HUES6 (cell line): ENCODE results near the gene ANGPTL4.
"Not testable (repeated sequence)": the region's sequence is repeated elsewhere in the genome, so short reads cannot be mapped to it uniquely, and the experiment has no call there.

Experiments
- H3K27ac ChIP-seq: 2 replicates; pipeline ENCODE4 v1.7.0; 2013; ENCODE audit warnings: low read depth, mild to moderate bottlenecking, low read length, inconsistent platforms
- H3K27me3 ChIP-seq: 2 replicates; pipeline ENCODE4 v1.6.1; 2013; ENCODE audit warnings: low read length; ENCODE audit not compliant: control insufficient read depth, insufficient read depth
- H3K36me3 ChIP-seq: 2 replicates; pipeline ENCODE4 v1.6.1; 2013; ENCODE audit warnings: low read length; ENCODE audit not compliant: control insufficient read depth, insufficient read depth
- H3K4me1 ChIP-seq: 2 replicates; pipeline ENCODE4 v1.6.1; 2013; ENCODE audit warnings: low read length; ENCODE audit not compliant: control insufficient read depth, insufficient read depth
- H3K4me3 ChIP-seq: 2 replicates; pipeline ENCODE4 v1.5.1; 2013; ENCODE audit warnings: low read depth, low read length
- H3K9ac ChIP-seq: one replicate; pipeline ENCODE4 v1.6.1; 2013; ENCODE audit warnings: mild to moderate bottlenecking, low read length
- H3K9me3 ChIP-seq: 2 replicates; pipeline ENCODE4 v1.6.1; 2013; ENCODE audit warnings: low read depth, low read length; ENCODE audit not compliant: control insufficient read depth, insufficient read depth

The ANGPTL4 gene

DNA sequence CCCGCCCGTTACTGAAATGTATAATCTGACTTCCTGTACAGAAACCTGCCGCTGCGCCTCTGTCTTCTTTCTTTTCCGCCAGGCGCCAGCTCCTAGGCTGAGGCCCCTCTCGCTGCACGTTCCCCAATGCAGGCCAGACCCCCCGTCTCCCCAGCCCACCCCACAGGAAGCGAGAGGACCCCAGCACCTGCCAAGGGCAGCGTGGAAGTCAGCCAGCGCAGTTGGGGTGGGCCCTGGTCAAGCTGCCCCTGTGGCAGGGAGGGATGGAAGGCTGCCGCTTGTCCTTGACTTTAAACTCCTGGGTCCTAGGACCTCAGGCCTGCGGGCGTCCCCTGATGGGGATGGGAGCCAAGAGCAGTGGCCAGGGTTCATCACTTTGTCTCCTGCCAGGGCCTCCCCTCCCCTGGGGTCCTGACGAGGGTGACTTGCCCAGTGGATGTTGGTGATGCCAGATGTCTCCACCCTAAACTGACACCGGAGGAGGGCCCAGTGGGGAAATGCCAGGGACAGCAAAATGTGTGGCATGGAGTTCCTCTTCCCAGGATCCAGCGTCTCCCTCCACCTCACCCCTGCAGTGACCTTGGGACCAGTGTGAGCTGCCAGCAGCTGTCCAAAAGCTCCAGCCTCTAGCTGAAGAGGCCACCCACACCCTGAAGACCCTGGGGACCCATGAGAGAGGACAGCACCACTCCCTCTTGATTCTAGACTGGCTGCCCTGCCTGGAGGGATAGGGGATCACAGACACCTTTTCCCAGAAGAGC, 40.6 kb downstream of the ANGPTL4 start:
- Histone ChIP-seq H3K9me3 (no peaks in the 10 kb centered on the region), H3K4me3 (no peak overlapping the region), H3K9ac (no peak overlapping the region), H3K36me3 (peaks cover 38% of the 10 kb centered on the region), H3K27ac (no peak overlapping the region), H3K27me3 (no peaks in the 10 kb centered on the region), H3K4me1 (no peaks in the 10 kb centered on the region)

DNA sequence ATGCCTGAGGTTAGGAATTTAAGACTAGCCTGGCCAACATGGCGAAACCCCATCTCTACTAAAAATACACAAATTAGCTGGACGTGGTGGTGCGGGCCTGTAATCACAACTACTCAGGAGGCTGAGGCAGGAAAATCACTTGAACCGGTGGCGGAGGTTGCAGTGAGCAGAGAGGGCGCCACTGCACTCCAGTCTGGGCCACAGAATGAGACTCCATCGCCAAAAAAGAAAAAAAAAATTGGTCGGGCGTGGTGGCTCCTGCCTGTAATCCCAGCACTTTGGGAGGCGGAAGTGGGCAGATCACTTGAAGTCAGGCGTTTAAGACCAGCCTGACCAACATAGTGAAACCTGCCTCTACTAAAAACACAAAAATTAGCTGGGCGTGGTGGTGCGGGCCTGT, 46.8 kb downstream of the ANGPTL4 start:
- H3K36me3 ChIP-seq, H3K4me1 ChIP-seq, H3K27me3 ChIP-seq, H3K9me3 ChIP-seq, H3K4me3 ChIP-seq, H3K27ac ChIP-seq, H3K9ac ChIP-seq: not testable (repeated sequence)

GRCh38 chr19:8412783-8413628, 49.1 kb downstream of the ANGPTL4 start, which contains the start of gene MARCHF2:
TSS of gene MARCHF2 (plus strand) at chr19:8413305. CDS start at chr19:8421841, 8,536 bp downstream.
- Histone ChIP-seq H3K9ac (peak within 1 kb of the TSS; percentile 49), H3K4me1 (peaks cover 5% of the 10 kb centered on the region), H3K36me3 (no peaks in the 10 kb centered on the region), H3K9me3 (no peaks in the 10 kb centered on the region), H3K4me3 (peak within 1 kb of the TSS; percentile 86), H3K27ac (no peak within 1 kb of the TSS), H3K27me3 (no peaks in the 10 kb centered on the region)

- Histone ChIP-seq H3K9ac (peak overlapping the region; percentile 49), H3K36me3 (no peaks in the 10 kb centered on the region), H3K4me1 (peaks cover 11% of the 10 kb centered on the region), H3K27ac (no peak overlapping the region), H3K4me3 (peak overlapping the region; percentile 86), H3K9me3 (no peaks in the 10 kb centered on the region), H3K27me3 (no peaks in the 10 kb centered on the region)
Observed at GRCh38 chr19:8413629-8413995, 49.7 kb downstream of the ANGPTL4 start.

DNA sequence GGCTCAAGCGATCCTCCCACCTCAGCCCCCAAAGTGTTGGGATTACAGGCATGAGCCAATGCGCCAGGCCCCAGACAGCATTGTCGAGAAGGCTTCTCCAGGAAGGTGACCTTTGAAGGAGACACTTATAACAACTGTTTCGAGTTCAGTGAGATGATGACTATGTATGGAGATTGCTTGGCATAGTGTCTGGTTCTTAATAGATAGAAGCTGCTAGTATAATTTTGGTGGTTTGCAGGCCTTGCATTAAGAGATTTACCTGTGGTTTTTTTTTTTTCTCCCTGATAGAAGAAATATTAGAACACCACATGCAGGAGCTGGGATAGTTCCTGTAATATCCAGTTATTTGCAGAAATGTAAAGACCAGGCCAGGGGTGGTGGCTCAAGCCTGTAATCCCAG, 52.8 kb downstream of the ANGPTL4 start:
- H3K4me1 ChIP-seq, result peaks cover 12% of the 10 kb centered on the region
- no peaks in the 10 kb centered on the region for H3K27me3 ChIP-seq

GRCh38 chr19:8421484-8422461, 57.8 kb downstream of the ANGPTL4 start:
- Histone ChIP-seq H3K36me3 (peaks cover 3% of the 10 kb centered on the region; the same call in 1 of the 2 replicates), H3K9me3 (no peaks in the 10 kb centered on the region), H3K27ac (no peak overlapping the region), H3K27me3 (no peaks in the 10 kb centered on the region), H3K4me1 (peaks cover 18% of the 10 kb centered on the region), H3K4me3 (no peak overlapping the region), H3K9ac (no peak overlapping the region)

More for the DNA sequence above, 52.8 kb downstream of the ANGPTL4 start:
- H3K9me3 ChIP-seq, result no peaks in the 10 kb centered on the region
- no peak overlapping the region for H3K4me3 ChIP-seq
- no peak overlapping the region for H3K27ac ChIP-seq
- no peak overlapping the region for H3K9ac ChIP-seq
- H3K36me3 ChIP-seq, result peaks cover 2% of the 10 kb centered on the region; the same call in 1 of the 2 replicates

- H3K36me3 ChIP-seq, result peaks cover 3% of the 10 kb centered on the region; the same call in 1 of the 2 replicates
- H3K27me3 ChIP-seq, result no peaks in the 10 kb centered on the region
- H3K9me3 ChIP-seq, result no peaks in the 10 kb centered on the region
- H3K4me3 ChIP-seq, result no peak overlapping the region
- H3K27ac ChIP-seq, result peak overlapping the region; percentile 63; the same call in 1 of the 2 replicates
- H3K9ac ChIP-seq, result peak overlapping the region; percentile 22
- peaks cover 10% of the 10 kb centered on the region for H3K4me1 ChIP-seq
Observed at GRCh38 chr19:8423817-8424223, 59.9 kb downstream of the ANGPTL4 start.
